ENCODE measurements around the gene FAM163B.

FAM163B gene

DNA sequence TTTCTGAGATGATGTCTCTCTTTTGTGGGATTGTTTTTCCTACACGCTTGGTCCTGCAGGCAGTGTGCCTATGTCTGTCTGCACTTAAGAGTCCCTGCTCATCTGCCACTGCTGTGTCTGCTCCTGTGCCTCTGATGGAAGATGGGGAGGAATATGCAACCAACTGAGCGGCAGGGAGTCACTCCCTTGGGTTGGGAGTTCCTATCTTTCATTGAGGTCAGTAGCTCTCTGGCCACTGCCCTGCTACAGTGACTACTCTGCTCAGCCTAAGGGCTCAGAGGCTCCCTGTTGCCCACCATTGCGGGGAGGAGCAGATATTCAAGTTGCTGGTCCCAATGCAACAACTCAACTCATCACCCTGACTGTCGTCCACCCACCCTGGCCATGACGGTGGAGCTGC lies 13.4 kb upstream of the FAM163B start:
- Histone ChIP-seq H3K27ac (replicated peaks) (no peak overlapping the region), H3K27me3 (ENCODE audit: insufficient read depth, poor library complexity, severe bottlenecking) (peaks cover 16% of the 10 kb centered on the region), H3K4me3 (replicated peaks; ENCODE audit: insufficient read depth, low read length) (no peak overlapping the region)
- DNase-seq (ENCODE audit: low read depth in 1 of 2, low spot score in 1 of 2) = no peak
- TF ChIP-seq, protein P1, sequence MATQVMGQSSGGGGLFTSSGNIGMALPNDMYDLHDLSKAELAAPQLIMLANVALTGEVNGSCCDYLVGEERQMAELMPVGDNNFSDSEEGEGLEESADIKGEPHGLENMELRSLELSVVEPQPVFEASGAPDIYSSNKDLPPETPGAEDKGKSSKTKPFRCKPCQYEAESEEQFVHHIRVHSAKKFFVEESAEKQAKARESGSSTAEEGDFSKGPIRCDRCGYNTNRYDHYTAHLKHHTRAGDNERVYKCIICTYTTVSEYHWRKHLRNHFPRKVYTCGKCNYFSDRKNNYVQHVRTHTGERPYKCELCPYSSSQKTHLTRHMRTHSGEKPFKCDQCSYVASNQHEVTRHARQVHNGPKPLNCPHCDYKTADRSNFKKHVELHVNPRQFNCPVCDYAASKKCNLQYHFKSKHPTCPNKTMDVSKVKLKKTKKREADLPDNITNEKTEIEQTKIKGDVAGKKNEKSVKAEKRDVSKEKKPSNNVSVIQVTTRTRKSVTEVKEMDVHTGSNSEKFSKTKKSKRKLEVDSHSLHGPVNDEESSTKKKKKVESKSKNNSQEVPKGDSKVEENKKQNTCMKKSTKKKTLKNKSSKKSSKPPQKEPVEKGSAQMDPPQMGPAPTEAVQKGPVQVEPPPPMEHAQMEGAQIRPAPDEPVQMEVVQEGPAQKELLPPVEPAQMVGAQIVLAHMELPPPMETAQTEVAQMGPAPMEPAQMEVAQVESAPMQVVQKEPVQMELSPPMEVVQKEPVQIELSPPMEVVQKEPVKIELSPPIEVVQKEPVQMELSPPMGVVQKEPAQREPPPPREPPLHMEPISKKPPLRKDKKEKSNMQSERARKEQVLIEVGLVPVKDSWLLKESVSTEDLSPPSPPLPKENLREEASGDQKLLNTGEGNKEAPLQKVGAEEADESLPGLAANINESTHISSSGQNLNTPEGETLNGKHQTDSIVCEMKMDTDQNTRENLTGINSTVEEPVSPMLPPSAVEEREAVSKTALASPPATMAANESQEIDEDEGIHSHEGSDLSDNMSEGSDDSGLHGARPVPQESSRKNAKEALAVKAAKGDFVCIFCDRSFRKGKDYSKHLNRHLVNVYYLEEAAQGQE (IDR thresholded peaks at IDR 0.05; ENCODE audit: insufficient replicate concordance, low read depth) = no peak
- TF ChIP-seq CTCF (IDR thresholded peaks at IDR 0.05; ENCODE audit: insufficient read depth, low read length) (no peak), GABPA (IDR thresholded peaks at IDR 0.05; ENCODE audit: low read depth) (no peak), POLR2AphosphoS5 (IDR thresholded peaks at IDR 0.05; ENCODE audit: low read depth) (no peak), SPI1 (IDR thresholded peaks at IDR 0.05; ENCODE audit: borderline replicate concordance, low read depth) (no peak)

GRCh38 chr9:133621725-133622267 lies 12.6 kb upstream of the FAM163B start:
- no peak for DNase-seq (ENCODE audit: low read depth in 1 of 2, low spot score in 1 of 2)
- Histone ChIP-seq H3K4me3 (replicated peaks; ENCODE audit: insufficient read depth, low read length) (no peak overlapping the region), H3K27ac (replicated peaks) (no peak overlapping the region), H3K27me3 (ENCODE audit: insufficient read depth, poor library complexity, severe bottlenecking) (peaks cover 16% of the 10 kb centered on the region)
- TF ChIP-seq POLR2AphosphoS5 (IDR thresholded peaks at IDR 0.05; ENCODE audit: low read depth) (no peak), GABPA (IDR thresholded peaks at IDR 0.05; ENCODE audit: low read depth) (no peak), SPI1 (IDR thresholded peaks at IDR 0.05; ENCODE audit: borderline replicate concordance, low read depth) (no peak), CTCF (IDR thresholded peaks at IDR 0.05; ENCODE audit: insufficient read depth, low read length) (no peak)
- TF ChIP-seq, protein P1 (IDR thresholded peaks at IDR 0.05; ENCODE audit: insufficient replicate concordance, low read depth) = no peak

GRCh38 chr9:133619791-133620190 lies 10.6 kb upstream of the FAM163B start:
- Histone ChIP-seq H3K27ac (replicated peaks) (no peak overlapping the region), H3K4me3 (replicated peaks; ENCODE audit: insufficient read depth, low read length) (no peak overlapping the region), H3K27me3 (ENCODE audit: insufficient read depth, poor library complexity, severe bottlenecking) (peaks cover 16% of the 10 kb centered on the region)
- DNase-seq (ENCODE audit: low read depth in 1 of 2, low spot score in 1 of 2) = peak in 1 of 2 experiments; percentile 17
- TF ChIP-seq CTCF (IDR thresholded peaks at IDR 0.05; ENCODE audit: insufficient read depth, low read length) = no peak

DNA sequence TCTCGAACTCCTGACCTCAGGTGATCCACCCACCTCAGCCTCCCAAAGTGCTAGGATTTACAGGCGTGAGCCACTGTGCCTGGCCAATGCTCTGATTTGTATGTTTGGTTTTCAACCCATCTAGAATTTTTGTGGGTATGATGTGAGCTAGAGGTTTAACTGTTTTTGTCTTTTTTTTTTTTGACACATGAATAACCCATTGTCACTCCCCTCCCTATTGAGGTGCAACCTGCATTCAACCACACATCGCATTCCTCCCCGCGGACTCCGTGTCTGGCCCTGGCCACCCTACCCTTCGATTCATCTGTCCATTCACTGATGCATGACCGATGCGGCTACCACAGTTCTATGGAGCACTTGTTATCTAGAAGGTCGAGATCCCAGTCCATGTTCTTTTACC lies 9.5 kb upstream of the FAM163B start:
- Histone ChIP-seq H3K27ac (replicated peaks) (no peak overlapping the region), H3K27me3 (ENCODE audit: insufficient read depth, poor library complexity, severe bottlenecking) (peaks cover 18% of the 10 kb centered on the region), H3K4me3 (replicated peaks; ENCODE audit: insufficient read depth, low read length) (no peak overlapping the region)
- TF ChIP-seq SPI1 (IDR thresholded peaks at IDR 0.05; ENCODE audit: borderline replicate concordance, low read depth) (no peak), POLR2AphosphoS5 (IDR thresholded peaks at IDR 0.05; ENCODE audit: low read depth) (no peak), GABPA (IDR thresholded peaks at IDR 0.05; ENCODE audit: low read depth) (no peak), CTCF (IDR thresholded peaks at IDR 0.05; ENCODE audit: insufficient read depth, low read length) (no peak)
- TF ChIP-seq, protein P1 (IDR thresholded peaks at IDR 0.05; ENCODE audit: insufficient replicate concordance, low read depth) = no peak
- DNase-seq (ENCODE audit: low read depth in 1 of 2, low spot score in 1 of 2) = no peak
